GM20000 (cell line): ENCODE data around the gene GABBR1.

Experiments used
- DNase-seq: peaks from one replicate; pipeline ENCODE4 v3.0.0; 2012; ENCODE audit warnings: low spot score
- CTCF ChIP-seq: IDR thresholded peaks from 2 replicates; pipeline ENCODE4 v1.5.1; 2012; ENCODE audit warnings: mild to moderate bottlenecking, control low read depth; ENCODE audit errors: extremely low read depth, missing control alignments

The GABBR1 gene

GRCh38 chr6:29632789-29633533 is at the start of gene GABBR1:
TSS of gene GABBR1 (minus strand) at chr6:29633183. CDS start at chr6:29632385, 798 bp downstream.
- DNase-seq: peak; percentile 97
- no peak for TF ChIP-seq CTCF

- no peak for DNase-seq
- TF ChIP-seq CTCF: no peak
Measured at GRCh38 chr6:29681811-29682210, 48.8 kb upstream of the GABBR1 start.

- DNase-seq: no peak
- no peak for TF ChIP-seq CTCF
Measured at GRCh38 chr6:29680904-29681303, 47.9 kb upstream of the GABBR1 start, which contains the start of gene ZFP57. TSS of gene ZFP57 (minus strand) at chr6:29681152. CDS start at chr6:29677003, 4,149 bp downstream.

GRCh38 chr6:29680416-29680815 is 47.4 kb upstream of the GABBR1 start:
- TF ChIP-seq CTCF: no peak
- DNase-seq: no peak

- TF ChIP-seq CTCF: no peak
- no peak for DNase-seq
Measured at GRCh38 chr6:29679962-29680361, 47.0 kb upstream of the GABBR1 start.

- no peak for TF ChIP-seq CTCF
- no peak for DNase-seq
Measured at GRCh38 chr6:29678114-29678513, 45.1 kb upstream of the GABBR1 start.

- DNase-seq: no peak
Measured at GRCh38 chr6:29676981-29677601, 44.1 kb upstream of the GABBR1 start.

More at GRCh38 chr6:29676981-29677601, 44.1 kb upstream of the GABBR1 start:
- no peak for TF ChIP-seq CTCF
